Upper lobe of left lung (tissue), 6 donors: ENCODE results near the gene AFG3L2. TPM values are rescaled to one million over a fixed set of nuclear protein-coding genes. Genes with fewer than 3 reads are reported as not detected.

Experiments used
- ATAC-seq, 2 donors: fragments of 200-7000 bp; cut with Tn5 transposase; one replicate each; pipeline ENCODE4 v1.9.1; 2022; ENCODE audit warnings: mild to moderate bottlenecking in 2 of 2, moderate library complexity in 2 of 2; ENCODE audit not compliant: low FRiP score in 2 of 2
- DNase-seq, 2 donors: peaks; one replicate each; pipeline ENCODE4 v3.0.0-alpha.2; 2019 to 2020
- H3K27ac ChIP-seq, 4 donors: fragments of 200-600 bp; sonication (generic); one replicate each; pipeline ENCODE4 v1.5.1; 2016 to 2019
- H3K27me3 ChIP-seq, 4 donors: fragments of 200-600 bp; sonication (generic); one replicate each; pipeline ENCODE4 v1.5.1; 2017 to 2019
- H3K36me3 ChIP-seq, 4 donors: fragments of 200-600 bp; sonication (generic); one replicate each; pipeline ENCODE4 v1.5.1; 2016 to 2019
- H3K4me1 ChIP-seq, 4 donors: fragments of 200-600 bp; sonication (generic); one replicate each; pipeline ENCODE4 v1.5.1; 2018 to 2019
- H3K4me3 ChIP-seq, 4 donors: fragments of 200-600 bp; sonication (generic); one replicate each; pipeline ENCODE4 v1.5.1; 2017 to 2019; ENCODE audit warnings: mild to moderate bottlenecking in 2 of 4, moderate library complexity in 1 of 4
- H3K9me3 ChIP-seq, 4 donors: fragments of 200-600 bp; sonication (generic); one replicate each; pipeline ENCODE4 v1.5.1; 2018 to 2019
- EP300 ChIP-seq, 4 donors: sonication (generic); formaldehyde crosslinking; IDR thresholded peaks; one replicate each; pipeline ENCODE4 v1.5.1; 2017; ENCODE audit warnings: antibody characterized with exemption in 4 of 4, control low read depth in 2 of 4
- POLR2A ChIP-seq, 4 donors: fragments of 450-650 bp; IDR thresholded peaks; one replicate each; pipeline ENCODE4 v1.5.1; 2016 to 2017; ENCODE audit warnings: antibody characterized with exemption in 4 of 4, mild to moderate bottlenecking in 2 of 4
- POLR2AphosphoS5 ChIP-seq, 2 donors: sonication (generic); formaldehyde crosslinking; IDR thresholded peaks; one replicate each; pipeline ENCODE4 v1.5.1; 2017; ENCODE audit warnings: antibody characterized with exemption in 2 of 2
- whole genome bisulfite sequencing, 2 donors: methylation state at CpG; one replicate each; pipeline ENCODE4 v1.1.5; 2017 to 2018; 5-methylcytosine and 5-hydroxymethylcytosine counted together
- total RNA-seq, 6 donors: library from RNA; depleted of rRNA in 4 of 6; stranded (reverse); fragments of >200 nt in 4 of 6; gene quantifications; one replicate each; pipeline versions ENCODE4 v1.1.0 to v1.2.1, GENCODE V29; 2016 to 2021
- TF ChIP-seq, protein P1 (sequence below), 6 experiments: fragments of 450-650 bp in 4 of 6; fragments of 200-600 bp in 2 of 6; sonication (generic) in 2 of 6; IDR thresholded peaks; one replicate each; pipeline ENCODE4 v1.5.1; 2016 to 2019; ENCODE audit warnings: antibody characterized with exemption in 6 of 6
- donor health status: DM: no; HTN: no; CAD: no; lungs with moderate emphysema.
- donor health status: DM: no; HTN: yes; CAD: no; lungs with severe emphysema.

The AFG3L2 gene
- total RNA-seq, 6 donors from 2014 or later, result 31.3 to 55.6 (median 38.3) TPM

DNA sequence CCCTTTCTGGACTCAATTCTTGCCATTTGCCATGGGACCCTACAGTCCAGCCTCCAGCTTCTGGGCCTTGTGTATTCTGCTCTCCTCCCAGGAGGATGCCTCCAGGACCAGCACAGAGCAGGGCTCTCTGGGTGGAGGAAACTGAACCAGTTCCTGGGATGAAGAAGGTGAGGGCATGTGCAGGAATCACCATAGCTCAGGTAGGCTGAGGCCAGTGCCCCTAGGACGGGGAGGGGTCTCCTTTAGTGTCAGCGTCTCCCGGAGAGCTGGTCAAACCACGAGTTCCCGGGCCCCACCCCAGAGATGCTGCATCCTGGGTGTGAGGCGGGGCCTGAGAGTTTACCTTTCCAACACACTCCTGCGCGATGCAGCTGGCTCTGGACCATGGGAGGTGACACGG is 24.9 kb upstream of the AFG3L2 start:
- ATAC-seq (no peak), DNase-seq (peak in 1 of 2 donors; percentile 19)
- 74 to 76% methylated on average over 9 of the region's 9 CpGs for WGBS, 2 donors

DNA sequence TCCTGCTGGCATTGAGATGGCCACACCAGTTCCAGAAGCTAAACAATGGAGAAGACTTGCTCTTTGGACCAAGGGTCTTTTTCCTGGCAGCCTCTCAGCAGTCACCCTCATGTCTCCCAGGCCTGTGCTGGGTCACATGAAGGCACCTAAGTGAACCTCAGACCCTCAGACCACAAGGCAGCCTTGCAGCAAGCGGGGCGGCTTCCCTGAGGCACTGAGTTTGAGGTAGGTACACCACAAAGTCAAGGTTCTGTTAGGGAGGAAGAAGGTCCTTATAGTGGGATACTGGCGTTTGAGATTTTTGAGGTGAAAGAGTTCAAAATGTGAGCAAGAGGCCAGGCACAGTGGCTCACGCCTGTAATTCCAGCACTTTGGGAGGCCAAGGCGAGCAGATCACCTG is 22.2 kb upstream of the AFG3L2 start:
- TF ChIP-seq POLR2AphosphoS5 (IDR thresholded peaks at IDR 0.05) (no peak), EP300 (IDR thresholded peaks at IDR 0.05) (no peak), POLR2A (IDR thresholded peaks at IDR 0.05) (no peak)
- TF ChIP-seq, protein P1, sequence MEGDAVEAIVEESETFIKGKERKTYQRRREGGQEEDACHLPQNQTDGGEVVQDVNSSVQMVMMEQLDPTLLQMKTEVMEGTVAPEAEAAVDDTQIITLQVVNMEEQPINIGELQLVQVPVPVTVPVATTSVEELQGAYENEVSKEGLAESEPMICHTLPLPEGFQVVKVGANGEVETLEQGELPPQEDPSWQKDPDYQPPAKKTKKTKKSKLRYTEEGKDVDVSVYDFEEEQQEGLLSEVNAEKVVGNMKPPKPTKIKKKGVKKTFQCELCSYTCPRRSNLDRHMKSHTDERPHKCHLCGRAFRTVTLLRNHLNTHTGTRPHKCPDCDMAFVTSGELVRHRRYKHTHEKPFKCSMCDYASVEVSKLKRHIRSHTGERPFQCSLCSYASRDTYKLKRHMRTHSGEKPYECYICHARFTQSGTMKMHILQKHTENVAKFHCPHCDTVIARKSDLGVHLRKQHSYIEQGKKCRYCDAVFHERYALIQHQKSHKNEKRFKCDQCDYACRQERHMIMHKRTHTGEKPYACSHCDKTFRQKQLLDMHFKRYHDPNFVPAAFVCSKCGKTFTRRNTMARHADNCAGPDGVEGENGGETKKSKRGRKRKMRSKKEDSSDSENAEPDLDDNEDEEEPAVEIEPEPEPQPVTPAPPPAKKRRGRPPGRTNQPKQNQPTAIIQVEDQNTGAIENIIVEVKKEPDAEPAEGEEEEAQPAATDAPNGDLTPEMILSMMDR (IDR thresholded peaks at IDR 0.05), result no peak
- no peaks in the 10 kb centered on the region for H3K36me3 ChIP-seq
- no peaks in the 10 kb centered on the region for H3K27me3 ChIP-seq
- no peak overlapping the region for H3K27ac ChIP-seq
- DNase-seq (no peak), ATAC-seq (no peak)
- 87 to 90% methylated on average over 5 of the region's 5 CpGs for WGBS, 2 donors
- no peaks in the 10 kb centered on the region for H3K4me1 ChIP-seq
- no peaks in the 10 kb centered on the region for H3K9me3 ChIP-seq
- no peak overlapping the region for H3K4me3 ChIP-seq

More for the DNA sequence above, 24.9 kb upstream of the AFG3L2 start:
- Histone ChIP-seq H3K4me3 (no peak overlapping the region), H3K9me3 (no peaks in the 10 kb centered on the region), H3K27me3 (no peaks in the 10 kb centered on the region), H3K36me3 (no peaks in the 10 kb centered on the region), H3K27ac (no peak overlapping the region), H3K4me1 (peaks cover under 1 to 8% (median 2%) of the 10 kb centered on the region in 4 donors)
- TF ChIP-seq EP300 (IDR thresholded peaks at IDR 0.05), result no peak
- TF ChIP-seq POLR2A (IDR thresholded peaks at IDR 0.05), result no peak
- no peak for TF ChIP-seq POLR2AphosphoS5 (IDR thresholded peaks at IDR 0.05)
- TF ChIP-seq, protein P1 (IDR thresholded peaks at IDR 0.05), result no peak

DNA sequence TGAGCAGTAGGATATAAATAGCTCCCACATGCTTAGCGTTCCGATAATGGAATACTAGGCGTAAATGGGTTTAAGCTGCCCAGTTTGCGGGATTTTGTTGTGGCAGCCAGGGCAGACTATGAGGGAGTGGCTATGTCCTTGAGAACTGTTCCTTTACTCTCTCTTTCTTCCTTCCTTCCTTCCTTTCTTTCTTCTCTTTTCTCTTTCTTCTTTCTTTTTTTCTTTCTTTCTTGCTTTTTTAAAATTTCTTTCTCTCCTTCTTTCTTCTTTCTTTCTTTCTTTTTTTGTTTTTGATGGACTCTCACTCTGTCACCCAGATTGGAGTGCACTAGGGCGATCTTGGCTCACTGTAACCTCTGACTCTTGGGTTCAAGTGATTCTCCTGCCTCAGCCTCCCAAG is 21.6 kb upstream of the AFG3L2 start:
- Histone ChIP-seq H3K4me3 (no peak overlapping the region), H3K36me3 (no peaks in the 10 kb centered on the region), H3K4me1 (no peaks in the 10 kb centered on the region), H3K9me3 (no peaks in the 10 kb centered on the region), H3K27me3 (no peaks in the 10 kb centered on the region), H3K27ac (no peak overlapping the region)
- WGBS, 2 donors, result 80 to 81% methylated on average over 5 of the region's 5 CpGs
- TF ChIP-seq POLR2A (IDR thresholded peaks at IDR 0.05) (no peak), EP300 (IDR thresholded peaks at IDR 0.05) (no peak), POLR2AphosphoS5 (IDR thresholded peaks at IDR 0.05) (no peak)
- TF ChIP-seq, protein P1 (IDR thresholded peaks at IDR 0.05), result no peak
- ATAC-seq, result no peak
- DNase-seq, result no peak

DNA sequence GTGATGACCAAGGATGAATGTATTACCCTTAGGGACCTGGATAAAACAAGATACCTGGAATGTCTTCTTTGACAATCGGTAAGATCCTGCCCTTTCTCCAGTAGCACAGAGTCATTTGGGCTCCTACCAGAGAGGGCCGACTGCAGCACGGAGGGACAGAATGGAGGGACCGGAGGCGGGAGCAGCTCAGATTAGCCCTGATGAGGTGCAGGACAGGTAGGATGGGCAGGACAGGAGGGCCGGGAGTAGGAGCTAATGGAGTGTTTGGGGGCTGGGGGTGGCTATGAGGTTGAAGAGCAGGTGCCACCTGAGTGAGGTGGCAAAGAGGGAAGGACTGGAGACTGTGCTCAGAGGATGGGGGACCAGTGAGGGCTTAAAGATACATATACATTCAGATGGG is 20.8 kb upstream of the AFG3L2 start:
- no peak overlapping the region for H3K27ac ChIP-seq
- no peaks in the 10 kb centered on the region for H3K9me3 ChIP-seq
- no peak for DNase-seq
- no peaks in the 10 kb centered on the region for H3K36me3 ChIP-seq
- no peak for ATAC-seq
- TF ChIP-seq POLR2A (IDR thresholded peaks at IDR 0.05), result no peak
- TF ChIP-seq, protein P1 (IDR thresholded peaks at IDR 0.05), result no peak
- no peak for TF ChIP-seq EP300 (IDR thresholded peaks at IDR 0.05)
- no peak for TF ChIP-seq POLR2AphosphoS5 (IDR thresholded peaks at IDR 0.05)
- no peaks in the 10 kb centered on the region for H3K4me1 ChIP-seq
- 87 to 92% methylated on average over 6 of the region's 6 CpGs for WGBS, 2 donors
- H3K27me3 ChIP-seq, result no peaks in the 10 kb centered on the region
- no peak overlapping the region for H3K4me3 ChIP-seq

DNA sequence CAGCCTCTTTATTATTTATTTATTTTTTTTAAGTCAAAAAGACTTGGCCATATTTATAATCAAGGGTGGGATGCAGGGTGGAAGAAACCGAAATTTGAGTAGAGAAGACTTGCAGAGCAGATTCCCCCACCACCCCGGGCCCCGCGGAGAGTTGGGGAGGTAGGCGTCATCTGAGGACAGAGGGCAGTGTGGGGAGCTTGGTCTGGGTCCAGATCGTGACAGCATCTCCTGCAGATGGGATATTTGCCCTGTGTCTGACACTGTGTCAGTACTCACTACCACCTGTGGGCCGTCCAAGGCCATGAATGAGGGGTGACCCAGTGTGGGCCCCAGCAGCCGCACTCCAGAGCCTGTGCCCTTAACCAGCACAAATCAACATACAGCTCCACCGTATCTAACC is 20.2 kb upstream of the AFG3L2 start:
- no peaks in the 10 kb centered on the region for H3K36me3 ChIP-seq
- no peak overlapping the region for H3K27ac ChIP-seq
- WGBS, 2 donors, result 89 to 93% methylated on average over 9 of the region's 9 CpGs
- peak in 1 of 2 donors; percentile 54 for DNase-seq
- TF ChIP-seq POLR2A (IDR thresholded peaks at IDR 0.05) (no peak), EP300 (IDR thresholded peaks at IDR 0.05) (no peak), POLR2AphosphoS5 (IDR thresholded peaks at IDR 0.05) (no peak)
- TF ChIP-seq, protein P1 (IDR thresholded peaks at IDR 0.05), result no peak
- H3K9me3 ChIP-seq, result no peaks in the 10 kb centered on the region
- no peaks in the 10 kb centered on the region for H3K4me1 ChIP-seq
- H3K4me3 ChIP-seq, result no peak overlapping the region
- no peaks in the 10 kb centered on the region for H3K27me3 ChIP-seq
- ATAC-seq, result peak in 1 of 2 donors; percentile 19
